HEK293 (cell line): ENCODE results near the gene NEK1.

ENCODE experiments used
- EGR2 ChIP-seq: fragments of 450-650 bp; formaldehyde crosslinking; IDR thresholded peaks from 2 replicates; pipeline ENCODE4 v1.5.1; 2016; ENCODE audit warnings: low read depth, missing biosample characterization, missing genetic modification characterization
- GFI1B ChIP-seq: fragments of 450-650 bp; formaldehyde crosslinking; IDR thresholded peaks from 2 replicates; pipeline ENCODE4 v1.5.1; 2016; ENCODE audit warnings: missing biosample characterization, missing genetic modification characterization
- GLIS1 ChIP-seq: fragments of 450-650 bp; formaldehyde crosslinking; IDR thresholded peaks from 2 replicates; pipeline ENCODE4 v1.5.1; 2016; ENCODE audit warnings: missing biosample characterization, missing genetic modification characterization
- KLF7 ChIP-seq: fragments of 450-650 bp; formaldehyde crosslinking; IDR thresholded peaks from 2 replicates; pipeline ENCODE4 v1.5.1; 2016; ENCODE audit warnings: missing biosample characterization, missing genetic modification characterization, borderline replicate concordance
- RBAK ChIP-seq: fragments of 450-650 bp; formaldehyde crosslinking; IDR thresholded peaks from 2 replicates; pipeline ENCODE4 v1.5.1; 2016; ENCODE audit warnings: missing biosample characterization, missing genetic modification characterization
- YY1 ChIP-seq: fragments of 450-650 bp; formaldehyde crosslinking; IDR thresholded peaks from 2 replicates; pipeline ENCODE4 v1.5.1; 2018; ENCODE audit warnings: missing biosample characterization, missing genetic modification characterization
- ZBTB1 ChIP-seq: fragments of 450-650 bp; formaldehyde crosslinking; IDR thresholded peaks from 2 replicates; pipeline ENCODE4 v1.5.1; 2016; ENCODE audit warnings: missing biosample characterization, missing genetic modification characterization
- ZEB2 ChIP-seq: fragments of 450-650 bp; formaldehyde crosslinking; IDR thresholded peaks from 2 replicates; pipeline ENCODE4 v1.5.1; 2016; ENCODE audit warnings: missing biosample characterization, missing genetic modification characterization
- ZNF214 ChIP-seq: fragments of 450-650 bp; formaldehyde crosslinking; IDR thresholded peaks from 2 replicates; pipeline ENCODE4 v1.5.1; 2017; ENCODE audit warnings: missing biosample characterization, mild to moderate bottlenecking, missing genetic modification characterization, borderline replicate concordance
- ZNF239 ChIP-seq: fragments of 450-650 bp; formaldehyde crosslinking; IDR thresholded peaks from 2 replicates; pipeline ENCODE4 v1.5.1; 2016; ENCODE audit warnings: missing biosample characterization, missing genetic modification characterization
- ZNF24 ChIP-seq: fragments of 450-650 bp; formaldehyde crosslinking; IDR thresholded peaks from 2 replicates; pipeline ENCODE4 v1.5.1; 2016; ENCODE audit warnings: missing biosample characterization, missing genetic modification characterization
- ZNF311 ChIP-seq: fragments of 450-650 bp; formaldehyde crosslinking; IDR thresholded peaks from 2 replicates; pipeline ENCODE4 v1.5.1; 2017; ENCODE audit warnings: missing biosample characterization, missing genetic modification characterization, borderline replicate concordance
- ZNF391 ChIP-seq: fragments of 450-650 bp; formaldehyde crosslinking; IDR thresholded peaks from 2 replicates; pipeline ENCODE4 v1.5.1; 2016; ENCODE audit warnings: low read depth, missing biosample characterization, missing genetic modification characterization, borderline replicate concordance
- ZNF423 ChIP-seq: fragments of 450-650 bp; formaldehyde crosslinking; IDR thresholded peaks from 2 replicates; pipeline ENCODE4 v1.5.1; 2016; ENCODE audit warnings: missing biosample characterization, missing genetic modification characterization
- ZNF510 ChIP-seq: fragments of 450-650 bp; formaldehyde crosslinking; IDR thresholded peaks from 2 replicates; pipeline ENCODE4 v1.5.1; 2018; ENCODE audit warnings: mild to moderate bottlenecking, missing genetic modification characterization, missing biosample characterization; ENCODE audit not compliant: insufficient replicate concordance
- ZNF600 ChIP-seq: fragments of 450-650 bp; formaldehyde crosslinking; IDR thresholded peaks from 2 replicates; pipeline ENCODE4 v1.5.1; 2016; ENCODE audit warnings: missing biosample characterization, missing genetic modification characterization
- ZNF660 ChIP-seq: fragments of 450-650 bp; IDR thresholded peaks from 2 replicates; pipeline ENCODE4 v1.5.1; 2018; ENCODE audit warnings: missing biosample characterization, mild to moderate bottlenecking, missing genetic modification characterization
- ZNF777 ChIP-seq: fragments of 450-650 bp; formaldehyde crosslinking; IDR thresholded peaks from 2 replicates; pipeline ENCODE4 v1.5.1; 2017; ENCODE audit warnings: missing biosample characterization, missing genetic modification characterization, borderline replicate concordance
- ZNF791 ChIP-seq: fragments of 450-650 bp; formaldehyde crosslinking; IDR thresholded peaks from 2 replicates; pipeline ENCODE4 v1.5.1; 2016; ENCODE audit warnings: missing biosample characterization, missing genetic modification characterization
- ZNF792 ChIP-seq: fragments of 450-650 bp; formaldehyde crosslinking; IDR thresholded peaks from 2 replicates; pipeline ENCODE4 v1.5.1; 2016; ENCODE audit warnings: missing biosample characterization, missing genetic modification characterization
- ZNF830 ChIP-seq: fragments of 450-650 bp; IDR thresholded peaks from 2 replicates; pipeline ENCODE4 v1.5.0; 2018; ENCODE audit warnings: missing biosample characterization, missing genetic modification characterization, low read depth, mild to moderate bottlenecking, moderate library complexity
- ZNF843 ChIP-seq: fragments of 450-650 bp; formaldehyde crosslinking; IDR thresholded peaks from 2 replicates; pipeline ENCODE4 v1.5.1; 2016; ENCODE audit warnings: missing biosample characterization, missing genetic modification characterization
- ZSCAN16 ChIP-seq: fragments of 450-650 bp; formaldehyde crosslinking; IDR thresholded peaks from 2 replicates; pipeline ENCODE4 v1.5.1; 2016; ENCODE audit warnings: missing biosample characterization, missing genetic modification characterization
- ZSCAN30 ChIP-seq: fragments of 450-650 bp; IDR thresholded peaks from 2 replicates; pipeline ENCODE4 v1.5.1; 2018; ENCODE audit warnings: missing biosample characterization, mild to moderate bottlenecking, missing genetic modification characterization, moderate library complexity
- TF ChIP-seq, protein P1 (sequence below): fragments of 450-650 bp; formaldehyde crosslinking; IDR thresholded peaks from 2 replicates; pipeline ENCODE4 v1.5.1; 2016; ENCODE audit warnings: missing biosample characterization, missing genetic modification characterization
- TF ChIP-seq, protein P2 (sequence below): fragments of 450-650 bp; formaldehyde crosslinking; IDR thresholded peaks from 2 replicates; pipeline ENCODE4 v1.5.1; 2016; ENCODE audit warnings: missing biosample characterization, missing genetic modification characterization
- TF ChIP-seq, protein P3 (sequence below): fragments of 450-650 bp; formaldehyde crosslinking; IDR thresholded peaks from 2 replicates; pipeline ENCODE4 v1.5.1; 2016; ENCODE audit warnings: missing biosample characterization, missing genetic modification characterization
- TF ChIP-seq, protein P4 (sequence below): fragments of 450-650 bp; formaldehyde crosslinking; conservative IDR thresholded peaks from 2 replicates; pipeline ENCODE4 v1.5.1; 2016; ENCODE audit warnings: low read depth, missing biosample characterization, missing genetic modification characterization
- TF ChIP-seq, protein P5 (sequence below): fragments of 450-650 bp; formaldehyde crosslinking; IDR thresholded peaks from 2 replicates; pipeline ENCODE4 v1.5.1; 2016; ENCODE audit warnings: missing biosample characterization, missing genetic modification characterization

The NEK1 gene

DNA sequence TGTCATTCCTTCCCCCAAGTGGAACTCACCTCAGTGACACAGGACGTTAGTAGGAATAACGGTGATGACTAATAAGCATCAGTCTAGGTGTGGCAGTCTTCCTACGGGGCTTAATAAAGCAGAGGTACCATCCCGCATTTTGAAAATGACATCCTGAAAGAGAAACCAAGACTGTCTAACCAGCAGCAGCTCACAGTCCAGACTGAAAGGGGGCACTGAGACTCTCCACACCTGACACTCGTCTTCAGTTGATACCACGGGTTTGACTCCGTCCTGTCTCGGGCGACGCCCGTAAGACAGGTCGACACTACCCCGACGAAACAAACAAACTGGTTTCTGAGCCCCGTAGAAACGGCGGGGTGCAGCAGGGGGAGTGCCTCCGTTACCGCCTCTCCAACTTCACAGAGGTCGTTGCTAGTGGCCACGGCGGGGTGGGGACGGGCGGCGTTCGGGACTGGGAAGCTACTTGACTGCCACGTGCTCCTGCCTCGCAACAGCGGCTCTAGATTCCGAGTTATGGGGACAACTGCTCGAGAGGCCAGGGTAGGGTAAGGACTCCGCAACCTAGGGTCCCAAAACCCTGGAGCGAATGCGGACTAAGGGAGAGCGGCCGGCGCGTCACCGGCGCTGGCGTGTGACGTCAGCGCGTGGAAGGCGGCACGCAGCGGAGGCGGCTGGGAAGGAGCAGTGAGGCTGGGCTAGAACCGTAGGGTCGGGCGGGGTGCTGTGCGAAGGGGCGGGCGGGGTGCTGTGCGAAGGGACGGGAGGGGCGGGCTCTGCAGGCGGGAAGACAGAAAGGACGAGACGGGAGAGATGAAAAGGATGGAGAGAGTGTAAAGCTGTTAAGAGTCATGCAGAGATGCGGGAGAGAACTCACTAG is at the start of gene NEK1 (continued):
- TF ChIP-seq ZNF311 (tag by site-specific recombination) (no peak), EGR2 (peak; percentile 36; the same call in 1 of the 2 replicates), ZSCAN30 (no peak), KLF7 (no peak), ZNF843 (tag by site-specific recombination) (no peak), ZNF792 (tag by site-specific recombination) (no peak), ZNF391 (tag by site-specific recombination) (no peak), ZNF791 (tag by site-specific recombination) (no peak), ZEB2 (no peak), RBAK (no peak), ZBTB1 (tag by site-specific recombination) (no peak), ZNF660 (tag by site-specific recombination) (no peak), ZNF600 (peak; percentile 83), ZNF830 (no peak), ZNF239 (tag by site-specific recombination) (no peak), GFI1B (tag by site-specific recombination) (no peak), GLIS1 (tag by site-specific recombination) (peak; percentile 16; the same call in 1 of the 2 replicates), ZNF510 (tag by site-specific recombination) (no peak), YY1 (no peak), ZNF777 (no peak), ZNF24 (no peak), ZSCAN16 (tag by site-specific recombination) (no peak), ZNF214 (no peak), ZNF423 (tag by site-specific recombination) (no peak)
- TF ChIP-seq, protein P1, sequence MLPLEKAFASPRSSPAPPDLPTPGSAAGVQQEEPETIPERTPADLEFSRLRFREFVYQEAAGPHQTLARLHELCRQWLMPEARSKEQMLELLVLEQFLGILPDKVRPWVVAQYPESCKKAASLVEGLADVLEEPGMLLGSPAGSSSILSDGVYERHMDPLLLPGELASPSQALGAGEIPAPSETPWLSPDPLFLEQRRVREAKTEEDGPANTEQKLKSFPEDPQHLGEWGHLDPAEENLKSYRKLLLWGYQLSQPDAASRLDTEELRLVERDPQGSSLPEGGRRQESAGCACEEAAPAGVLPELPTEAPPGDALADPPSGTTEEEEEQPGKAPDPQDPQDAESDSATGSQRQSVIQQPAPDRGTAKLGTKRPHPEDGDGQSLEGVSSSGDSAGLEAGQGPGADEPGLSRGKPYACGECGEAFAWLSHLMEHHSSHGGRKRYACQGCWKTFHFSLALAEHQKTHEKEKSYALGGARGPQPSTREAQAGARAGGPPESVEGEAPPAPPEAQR (tag by site-specific recombination), result no peak
- TF ChIP-seq, protein P2, sequence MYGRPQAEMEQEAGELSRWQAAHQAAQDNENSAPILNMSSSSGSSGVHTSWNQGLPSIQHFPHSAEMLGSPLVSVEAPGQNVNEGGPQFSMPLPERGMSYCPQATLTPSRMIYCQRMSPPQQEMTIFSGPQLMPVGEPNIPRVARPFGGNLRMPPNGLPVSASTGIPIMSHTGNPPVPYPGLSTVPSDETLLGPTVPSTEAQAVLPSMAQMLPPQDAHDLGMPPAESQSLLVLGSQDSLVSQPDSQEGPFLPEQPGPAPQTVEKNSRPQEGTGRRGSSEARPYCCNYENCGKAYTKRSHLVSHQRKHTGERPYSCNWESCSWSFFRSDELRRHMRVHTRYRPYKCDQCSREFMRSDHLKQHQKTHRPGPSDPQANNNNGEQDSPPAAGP (tag by site-specific recombination), result 0 out of 2 replicates have a peak, but pooled peaks have one; percentile 31
- TF ChIP-seq, protein P3, sequence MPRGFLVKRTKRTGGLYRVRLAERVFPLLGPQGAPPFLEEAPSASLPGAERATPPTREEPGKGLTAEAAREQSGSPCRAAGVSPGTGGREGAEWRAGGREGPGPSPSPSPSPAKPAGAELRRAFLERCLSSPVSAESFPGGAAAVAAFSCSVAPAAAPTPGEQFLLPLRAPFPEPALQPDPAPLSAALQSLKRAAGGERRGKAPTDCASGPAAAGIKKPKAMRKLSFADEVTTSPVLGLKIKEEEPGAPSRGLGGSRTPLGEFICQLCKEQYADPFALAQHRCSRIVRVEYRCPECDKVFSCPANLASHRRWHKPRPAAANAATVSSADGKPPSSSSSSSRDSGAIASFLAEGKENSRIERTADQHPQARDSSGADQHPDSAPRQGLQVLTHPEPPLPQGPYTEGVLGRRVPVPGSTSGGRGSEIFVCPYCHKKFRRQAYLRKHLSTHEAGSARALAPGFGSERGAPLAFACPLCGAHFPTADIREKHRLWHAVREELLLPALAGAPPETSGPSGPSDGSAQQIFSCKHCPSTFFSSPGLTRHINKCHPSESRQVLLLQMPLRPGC (tag by site-specific recombination), result no peak
- TF ChIP-seq, protein P4, sequence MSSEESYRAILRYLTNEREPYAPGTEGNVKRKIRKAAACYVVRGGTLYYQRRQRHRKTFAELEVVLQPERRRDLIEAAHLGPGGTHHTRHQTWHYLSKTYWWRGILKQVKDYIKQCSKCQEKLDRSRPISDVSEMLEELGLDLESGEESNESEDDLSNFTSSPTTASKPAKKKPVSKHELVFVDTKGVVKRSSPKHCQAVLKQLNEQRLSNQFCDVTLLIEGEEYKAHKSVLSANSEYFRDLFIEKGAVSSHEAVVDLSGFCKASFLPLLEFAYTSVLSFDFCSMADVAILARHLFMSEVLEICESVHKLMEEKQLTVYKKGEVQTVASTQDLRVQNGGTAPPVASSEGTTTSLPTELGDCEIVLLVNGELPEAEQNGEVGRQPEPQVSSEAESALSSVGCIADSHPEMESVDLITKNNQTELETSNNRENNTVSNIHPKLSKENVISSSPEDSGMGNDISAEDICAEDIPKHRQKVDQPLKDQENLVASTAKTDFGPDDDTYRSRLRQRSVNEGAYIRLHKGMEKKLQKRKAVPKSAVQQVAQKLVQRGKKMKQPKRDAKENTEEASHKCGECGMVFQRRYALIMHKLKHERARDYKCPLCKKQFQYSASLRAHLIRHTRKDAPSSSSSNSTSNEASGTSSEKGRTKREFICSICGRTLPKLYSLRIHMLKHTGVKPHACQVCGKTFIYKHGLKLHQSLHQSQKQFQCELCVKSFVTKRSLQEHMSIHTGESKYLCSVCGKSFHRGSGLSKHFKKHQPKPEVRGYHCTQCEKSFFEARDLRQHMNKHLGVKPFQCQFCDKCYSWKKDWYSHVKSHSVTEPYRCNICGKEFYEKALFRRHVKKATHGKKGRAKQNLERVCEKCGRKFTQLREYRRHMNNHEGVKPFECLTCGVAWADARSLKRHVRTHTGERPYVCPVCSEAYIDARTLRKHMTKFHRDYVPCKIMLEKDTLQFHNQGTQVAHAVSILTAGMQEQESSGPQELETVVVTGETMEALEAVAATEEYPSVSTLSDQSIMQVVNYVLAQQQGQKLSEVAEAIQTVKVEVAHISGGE (tag by site-specific recombination), result no peak
- TF ChIP-seq, protein P5, sequence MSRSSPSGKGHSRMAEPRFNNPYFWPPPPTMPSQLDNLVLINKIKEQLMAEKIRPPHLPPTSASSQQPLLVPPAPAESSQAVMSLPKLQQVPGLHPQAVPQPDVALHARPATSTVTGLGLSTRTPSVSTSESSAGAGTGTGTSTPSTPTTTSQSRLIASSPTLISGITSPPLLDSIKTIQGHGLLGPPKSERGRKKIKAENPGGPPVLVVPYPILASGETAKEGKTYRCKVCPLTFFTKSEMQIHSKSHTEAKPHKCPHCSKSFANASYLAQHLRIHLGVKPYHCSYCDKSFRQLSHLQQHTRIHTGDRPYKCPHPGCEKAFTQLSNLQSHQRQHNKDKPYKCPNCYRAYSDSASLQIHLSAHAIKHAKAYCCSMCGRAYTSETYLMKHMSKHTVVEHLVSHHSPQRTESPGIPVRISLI, result no peak
